ENCODE measurements around the gene GINS2. TPM values are rescaled to one million over a fixed set of nuclear protein-coding genes. Genes with fewer than 3 reads are reported as not detected.

GINS2 gene
- total RNA-seq, 1 experiment from 2014 or later, result 52.7 TPM

GRCh38 chr16:85629853-85630252, 58.9 kb downstream of the GINS2 start:
- no peaks in the 10 kb centered on the region for H3K9me3 ChIP-seq (ENCODE audit: control insufficient read depth, low read depth, low read length)
- TF ChIP-seq CTCF (conservative IDR thresholded peaks at IDR 0.05), result no peak
- no peak overlapping the region for H3K56ac ChIP-seq (ENCODE audit: insufficient read length, low read depth, low read length)
- H2BK15ac ChIP-seq (ENCODE audit: low read depth, low read length), result no peak overlapping the region
- peaks cover 11 to 14% of the 10 kb centered on the region in 2 experiments for H3K9me3 Mint-ChIP-seq
- H3K18ac ChIP-seq (ENCODE audit: insufficient read length, low read depth, low read length), result no peak overlapping the region
- no peak overlapping the region for H3K4ac ChIP-seq (ENCODE audit: low read depth, low read length)
- no peak overlapping the region for H2BK120ac ChIP-seq (ENCODE audit: low read depth, low read length, poor library complexity, severe bottlenecking)
- H4K5ac ChIP-seq (ENCODE audit: insufficient read length, low read depth, low read length), result no peak overlapping the region
- no peak for DNase-seq
- no peak overlapping the region for H4K8ac ChIP-seq (replicated peaks; ENCODE audit: insufficient read length, low read depth, low read length)
- H3K4me2 ChIP-seq (ENCODE audit: insufficient read depth, insufficient read length, low read length), result no peak overlapping the region
- no peak overlapping the region for H3K23ac ChIP-seq (ENCODE audit: insufficient read length, low read depth, low read length)
- no peaks in the 10 kb centered on the region for H3K23me2 ChIP-seq (ENCODE audit: insufficient read length, low read depth, low read length, poor library complexity, severe bottlenecking)
- H4K20me1 ChIP-seq (ENCODE audit: control insufficient read depth, insufficient read depth, insufficient read length), result peaks cover 4% of the 10 kb centered on the region
- no peak overlapping the region for H2AK5ac ChIP-seq (ENCODE audit: insufficient read length, low read length)
- no peak overlapping the region for H2BK5ac ChIP-seq (ENCODE audit: insufficient read length, low read length)
- no peaks in the 10 kb centered on the region for H3K27me3 Mint-ChIP-seq (ENCODE audit: low read depth)
- H3K14ac ChIP-seq (ENCODE audit: insufficient read depth, low read length), result no peak overlapping the region
- H3K4me3 Mint-ChIP-seq, result no peak overlapping the region
- H3K9ac ChIP-seq (ENCODE audit: extremely low read depth, insufficient read length, low read length), result no peak overlapping the region
- no peak overlapping the region for H4K91ac ChIP-seq (ENCODE audit: insufficient read length, low read depth, low read length)
- peaks cover 17 to 33% of the 10 kb centered on the region in 2 experiments for H3K4me1 Mint-ChIP-seq
- no peak overlapping the region for H2AFZ ChIP-seq (ENCODE audit: low read length)
- no peak overlapping the region for H2BK20ac ChIP-seq (ENCODE audit: low read depth, low read length, poor library complexity, severe bottlenecking)
- WGBS (ENCODE audit: extremely low coverage, insufficient read length, low lambda C conversion rate), result no CpG with 5 or more reads among the region's 5 CpGs
- no peak overlapping the region for H3K27ac ChIP-seq (ENCODE audit: insufficient read length, low read depth, low read length)
- no peaks in the 10 kb centered on the region for H3K27me3 ChIP-seq (ENCODE audit: insufficient read depth, low read length)
- no peak overlapping the region for H3T11ph ChIP-seq (ENCODE audit: low read length)
- peaks cover 43% of the 10 kb centered on the region; the same call in 1 of the 2 replicates for H3K79me2 ChIP-seq (ENCODE audit: insufficient read depth, low read length)
- no peak overlapping the region for H3K27ac Mint-ChIP-seq
- H3K36me3 Mint-ChIP-seq (ENCODE audit: insufficient read depth in 1 of 3, low read depth in 3 of 3), result peaks cover 19 to 33% (median 30%) of the 10 kb centered on the region in 3 experiments
- peaks cover 11% of the 10 kb centered on the region for H3K79me1 ChIP-seq (ENCODE audit: insufficient read depth, low read depth, low read length, poor library complexity, severe bottlenecking)
- no peak overlapping the region for H2BK12ac ChIP-seq (ENCODE audit: insufficient read length, low read depth, low read length)
- peaks cover 3% of the 10 kb centered on the region; the same call in 1 of the 2 replicates for H3K4me1 ChIP-seq (ENCODE audit: insufficient read depth, low read length)
